GM10847 (cell line): ENCODE data around the gene PAFAH1B2.

Source experiments
- POLR2A ChIP-seq: IDR thresholded peaks from 2 replicates; pipeline ENCODE4 v1.6.1; 2011; ENCODE audit not compliant: insufficient read length; ENCODE audit errors: extremely low read depth

PAFAH1B2 gene

DNA sequence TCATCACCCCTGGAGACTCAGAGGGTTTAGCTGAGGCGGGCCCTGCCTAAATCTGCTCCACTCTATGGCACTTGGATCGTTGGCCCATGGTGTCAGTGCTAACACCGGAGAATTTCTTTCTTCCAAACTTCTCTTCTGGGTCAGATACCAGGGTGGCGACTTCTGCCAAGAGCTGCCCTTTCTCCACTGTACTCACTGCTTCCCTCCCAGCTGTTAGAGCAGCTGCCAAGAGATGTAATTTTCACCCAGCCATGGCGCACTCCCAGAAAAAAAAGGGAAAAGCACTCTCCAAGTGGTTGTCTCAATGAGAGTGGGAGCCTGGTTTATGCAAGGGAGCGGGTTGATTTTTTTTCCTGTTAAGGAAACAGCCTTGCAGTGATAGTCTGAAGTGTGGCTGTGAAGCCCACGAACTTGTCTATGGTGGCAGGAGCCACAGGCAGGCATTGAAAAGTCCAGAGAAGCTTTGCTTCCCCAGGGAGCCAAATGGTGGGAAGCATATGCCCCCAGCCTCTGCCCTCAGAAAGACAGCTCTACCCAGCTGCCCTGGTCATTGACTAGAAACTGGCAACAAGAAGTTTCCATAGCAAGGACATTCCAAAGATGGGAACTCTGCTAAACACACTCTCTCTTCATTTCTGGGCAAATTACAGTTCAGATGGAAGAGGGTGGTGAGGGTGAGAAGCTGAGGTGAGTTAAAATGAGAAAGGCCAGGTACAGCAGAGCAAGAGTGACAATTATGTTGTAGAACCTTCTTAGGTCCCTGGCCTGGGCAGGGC, 77.1 kb downstream of the PAFAH1B2 start:
- TF ChIP-seq POLR2A: no peak

GRCh38 chr11:117221775-117222517, 77.9 kb downstream of the PAFAH1B2 start:
- TF ChIP-seq POLR2A: no peak

GRCh38 chr11:117222991-117223740, 79.1 kb downstream of the PAFAH1B2 start:
- no peak for TF ChIP-seq POLR2A

GRCh38 chr11:117223741-117224689, 79.9 kb downstream of the PAFAH1B2 start:
- no peak for TF ChIP-seq POLR2A

DNA sequence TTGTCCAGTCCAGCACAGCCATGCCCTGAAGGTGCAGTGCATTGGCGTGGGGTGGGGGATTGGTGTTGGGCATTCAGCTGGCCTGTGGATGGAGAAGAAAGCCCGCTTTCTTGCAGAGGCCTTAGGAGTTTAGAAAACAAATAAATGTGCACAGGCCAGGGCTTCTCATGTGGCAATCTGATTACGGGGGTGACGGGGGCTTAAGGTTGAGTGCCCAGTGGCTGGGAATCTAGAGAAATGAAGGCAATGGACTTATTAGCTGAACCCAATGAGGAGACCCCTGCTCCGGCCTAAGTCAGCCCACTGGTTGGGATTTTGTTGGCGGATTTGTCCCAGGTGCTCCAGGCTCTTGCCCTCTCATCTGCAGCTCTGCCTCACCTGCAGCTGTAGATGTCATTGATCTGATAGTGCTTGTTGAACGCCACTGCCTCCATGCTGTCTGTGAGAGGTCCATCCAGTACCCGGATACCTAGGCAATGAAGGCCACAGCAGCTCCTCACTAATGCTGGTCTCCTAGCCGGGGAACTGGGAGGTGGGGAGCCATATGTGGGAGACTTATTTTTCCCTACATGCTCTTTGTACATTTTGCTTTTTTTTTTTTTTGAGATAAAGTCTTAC, 81.6 kb downstream of the PAFAH1B2 start:
- TF ChIP-seq POLR2A: no peak
